ENCODE results near the gene ATP8B4. TPM values are rescaled to one million over a fixed set of nuclear protein-coding genes. Genes with fewer than 3 reads are reported as not detected.

ATP8B4 gene
- total RNA-seq, 1 experiment from 2014 or later: not detected

DNA sequence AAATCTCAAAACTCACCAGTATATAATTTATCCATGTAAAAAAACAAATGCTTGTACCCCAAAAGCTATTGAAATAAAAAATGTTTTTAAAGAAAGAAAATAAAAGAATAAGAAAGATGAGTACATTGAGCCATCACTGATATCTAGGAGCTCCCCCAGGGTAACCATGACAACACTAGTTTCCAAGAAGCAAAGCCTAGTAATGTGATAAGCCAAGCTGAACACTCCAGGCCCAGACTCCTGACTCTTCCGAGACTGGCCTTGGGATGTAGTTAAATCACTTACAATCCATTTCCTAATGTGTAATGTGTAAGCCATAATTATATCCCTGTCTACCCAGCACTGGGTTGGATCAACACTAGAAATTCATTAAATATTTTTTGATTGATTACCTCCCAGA, 21.1 kb upstream of the ATP8B4 start:
- Histone ChIP-seq H3K4me2 (ENCODE audit: low read length) (no peak overlapping the region), H2AFZ (ENCODE audit: low read length) (no peak overlapping the region), H3K4me1 (ENCODE audit: insufficient read depth, low read length) (peaks cover 26% of the 10 kb centered on the region), H3K36me3 (ENCODE audit: low read depth, low read length) (no peaks in the 10 kb centered on the region), H3K27ac (ENCODE audit: low read length) (no peak overlapping the region), H3F3A (ENCODE audit: low read length, unreplicated experiment) (no peaks in the 10 kb centered on the region), H3K27me3 (ENCODE audit: low read length) (no peaks in the 10 kb centered on the region), H3K9me2 (replicated peaks; ENCODE audit: low read length) (no peaks in the 10 kb centered on the region), H3K4me3 (ENCODE audit: low read length) (no peak overlapping the region), H3K9me3 (ENCODE audit: low read length) (no peaks in the 10 kb centered on the region), H3K9ac (ENCODE audit: low read length) (no peak overlapping the region), H4K20me1 (ENCODE audit: low read length) (no peaks in the 10 kb centered on the region), H3K79me2 (ENCODE audit: low read length) (no peaks in the 10 kb centered on the region)
- no TSS peak for BruUV-seq (replicated peaks)
- ChIA-PET CTCF (no interaction called here), POLR2A (ENCODE audit: unreplicated experiment) (interaction anchor here (0.5 kb wide), 1 partner anchor 214 kb away, joined by 3 read pairs; no protein-coding TSS in a partner anchor)
- DNase-seq: no peak
- ATAC-seq: no peak
- no peak for TF ChIP-seq EZH2 (IDR thresholded peaks at IDR 0.05; ENCODE audit: low read length, unreplicated experiment)
- TF ChIP-seq, protein P1, sequence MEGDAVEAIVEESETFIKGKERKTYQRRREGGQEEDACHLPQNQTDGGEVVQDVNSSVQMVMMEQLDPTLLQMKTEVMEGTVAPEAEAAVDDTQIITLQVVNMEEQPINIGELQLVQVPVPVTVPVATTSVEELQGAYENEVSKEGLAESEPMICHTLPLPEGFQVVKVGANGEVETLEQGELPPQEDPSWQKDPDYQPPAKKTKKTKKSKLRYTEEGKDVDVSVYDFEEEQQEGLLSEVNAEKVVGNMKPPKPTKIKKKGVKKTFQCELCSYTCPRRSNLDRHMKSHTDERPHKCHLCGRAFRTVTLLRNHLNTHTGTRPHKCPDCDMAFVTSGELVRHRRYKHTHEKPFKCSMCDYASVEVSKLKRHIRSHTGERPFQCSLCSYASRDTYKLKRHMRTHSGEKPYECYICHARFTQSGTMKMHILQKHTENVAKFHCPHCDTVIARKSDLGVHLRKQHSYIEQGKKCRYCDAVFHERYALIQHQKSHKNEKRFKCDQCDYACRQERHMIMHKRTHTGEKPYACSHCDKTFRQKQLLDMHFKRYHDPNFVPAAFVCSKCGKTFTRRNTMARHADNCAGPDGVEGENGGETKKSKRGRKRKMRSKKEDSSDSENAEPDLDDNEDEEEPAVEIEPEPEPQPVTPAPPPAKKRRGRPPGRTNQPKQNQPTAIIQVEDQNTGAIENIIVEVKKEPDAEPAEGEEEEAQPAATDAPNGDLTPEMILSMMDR (conservative IDR thresholded peaks at IDR 0.05; ENCODE audit: low read depth, low read length): no peak
- TF ChIP-seq EZH2phosphoT487 (IDR thresholded peaks at IDR 0.05; ENCODE audit: borderline replicate concordance, low read length): no peak
- intact Hi-C loops (cut with micrococcal nuclease): loop anchor here (10.0 kb wide), 1 partner anchor 1175 kb away; the partner anchor contains the start of gene SHC4

DNA sequence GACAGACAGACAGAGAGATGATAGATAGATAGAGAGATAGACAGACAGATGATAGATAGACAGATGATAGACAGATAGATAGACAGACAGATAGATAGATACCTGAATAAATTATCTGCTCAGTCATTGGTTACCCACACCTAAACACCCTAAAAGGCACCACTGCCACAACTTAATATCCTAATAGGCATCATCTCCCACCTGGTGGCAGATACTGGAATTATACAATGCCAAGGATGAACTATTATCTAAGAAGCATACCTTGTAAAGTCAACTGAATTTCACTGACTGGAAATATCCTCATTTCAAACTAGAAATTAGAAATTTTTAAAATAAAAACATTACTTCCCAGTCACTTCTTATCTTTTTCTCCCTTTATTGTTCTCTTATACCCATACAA, 19.4 kb upstream of the ATP8B4 start:
- Histone ChIP-seq H3F3A (ENCODE audit: low read length, unreplicated experiment) (peaks cover 6% of the 10 kb centered on the region), H3K36me3 (ENCODE audit: low read depth, low read length) (no peaks in the 10 kb centered on the region), H4K20me1 (ENCODE audit: low read length) (no peaks in the 10 kb centered on the region), H3K79me2 (ENCODE audit: low read length) (no peaks in the 10 kb centered on the region), H3K4me2 (ENCODE audit: low read length) (no peak overlapping the region), H3K9ac (ENCODE audit: low read length) (no peak overlapping the region), H3K27ac (ENCODE audit: low read length) (peak overlapping the region; percentile 91; the same call in 1 of the 2 replicates), H3K4me1 (ENCODE audit: insufficient read depth, low read length) (peaks cover 31% of the 10 kb centered on the region), H3K4me3 (ENCODE audit: low read length) (no peak overlapping the region), H3K9me3 (ENCODE audit: low read length) (no peaks in the 10 kb centered on the region), H3K27me3 (ENCODE audit: low read length) (no peaks in the 10 kb centered on the region), H2AFZ (ENCODE audit: low read length) (no peak overlapping the region), H3K9me2 (replicated peaks; ENCODE audit: low read length) (no peaks in the 10 kb centered on the region)
- intact Hi-C loops (cut with micrococcal nuclease): loop anchor here (5.0 kb wide), 1 partner anchor 86 kb away; no protein-coding TSS in a partner anchor
- no peak for TF ChIP-seq EZH2phosphoT487 (IDR thresholded peaks at IDR 0.05; ENCODE audit: borderline replicate concordance, low read length)
- TF ChIP-seq EZH2 (IDR thresholded peaks at IDR 0.05; ENCODE audit: low read length, unreplicated experiment): no peak
- TF ChIP-seq, protein P1 (conservative IDR thresholded peaks at IDR 0.05; ENCODE audit: low read depth, low read length): peak; percentile 40
- DNase-seq: peak; percentile 38
- POLR2A ChIA-PET (ENCODE audit: unreplicated experiment): no interaction called here
- CTCF ChIA-PET: no interaction called here
- no TSS peak for BruUV-seq (replicated peaks)
- no peak for ATAC-seq

DNA sequence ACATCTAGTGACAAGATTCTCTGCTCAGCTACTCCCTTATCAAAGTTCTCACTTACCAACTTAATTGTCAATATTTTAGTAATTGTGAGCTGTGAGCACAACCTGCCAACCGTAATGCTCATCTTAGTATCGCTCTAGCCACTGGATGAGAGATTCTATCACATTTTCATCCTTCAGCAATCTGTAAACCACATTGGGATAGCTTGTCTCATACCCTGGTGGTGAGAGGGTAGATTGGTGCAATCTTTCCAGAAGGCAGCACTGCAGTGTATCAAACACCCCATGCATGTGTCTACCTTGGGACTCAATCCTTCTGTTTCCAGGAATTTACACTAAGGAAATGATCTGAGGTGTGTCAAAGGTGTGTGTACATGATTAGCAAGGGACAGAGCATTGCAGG, 18.9 kb upstream of the ATP8B4 start:
- BruUV-seq (replicated peaks): no TSS peak
- intact Hi-C loops (cut with micrococcal nuclease): loop anchor here (5.0 kb wide), 1 partner anchor 86 kb away; no protein-coding TSS in a partner anchor
- CTCF ChIA-PET: no interaction called here

More for the DNA sequence above, 18.9 kb upstream of the ATP8B4 start:
- Histone ChIP-seq H3K4me3 (ENCODE audit: low read length) (no peak overlapping the region), H3F3A (ENCODE audit: low read length, unreplicated experiment) (peaks cover 6% of the 10 kb centered on the region), H3K9ac (ENCODE audit: low read length) (peak overlapping the region; percentile 32; the same call in 1 of the 2 replicates), H3K36me3 (ENCODE audit: low read depth, low read length) (no peaks in the 10 kb centered on the region), H3K79me2 (ENCODE audit: low read length) (no peaks in the 10 kb centered on the region), H3K27ac (ENCODE audit: low read length) (peak overlapping the region; percentile 91), H3K9me2 (replicated peaks; ENCODE audit: low read length) (no peaks in the 10 kb centered on the region), H3K27me3 (ENCODE audit: low read length) (no peaks in the 10 kb centered on the region), H2AFZ (ENCODE audit: low read length) (peak overlapping the region; percentile 22; the same call in 1 of the 2 replicates), H4K20me1 (ENCODE audit: low read length) (no peaks in the 10 kb centered on the region), H3K9me3 (ENCODE audit: low read length) (no peaks in the 10 kb centered on the region), H3K4me2 (ENCODE audit: low read length) (peak overlapping the region; percentile 26; the same call in 1 of the 2 replicates), H3K4me1 (ENCODE audit: insufficient read depth, low read length) (peaks cover 31% of the 10 kb centered on the region)
- DNase-seq (no peak), ATAC-seq (no peak)
- POLR2A ChIA-PET (ENCODE audit: unreplicated experiment): no interaction called here
- TF ChIP-seq EZH2 (IDR thresholded peaks at IDR 0.05; ENCODE audit: low read length, unreplicated experiment) (no peak), EZH2phosphoT487 (IDR thresholded peaks at IDR 0.05; ENCODE audit: borderline replicate concordance, low read length) (no peak)
- TF ChIP-seq, protein P1 (conservative IDR thresholded peaks at IDR 0.05; ENCODE audit: low read depth, low read length): no peak

Data from PC-3 (cell line).